ENCODE data around the gene DALRD3.

Gene DALRD3

DNA sequence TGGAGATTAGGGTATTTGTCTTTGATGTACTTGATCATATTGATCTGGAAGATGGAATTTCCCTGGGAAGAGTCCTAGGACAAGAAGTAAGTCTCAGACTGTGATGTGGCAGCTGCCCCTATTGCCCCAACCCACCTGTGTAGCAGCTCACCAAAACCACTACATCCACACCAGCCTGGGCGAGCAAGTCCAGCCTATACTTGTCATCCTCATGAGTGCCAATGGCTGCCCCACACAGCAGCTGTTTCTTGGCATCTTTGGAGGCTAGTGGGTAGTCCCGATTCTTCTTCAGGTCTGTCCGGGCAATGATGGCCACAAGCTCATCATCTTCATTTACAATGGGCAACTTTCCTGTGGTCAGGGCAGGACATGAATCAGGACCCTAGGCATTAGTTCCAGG lies 8.2 kb upstream of the DALRD3 start:
- no peak for TF ChIP-seq CTCF (IDR thresholded peaks at IDR 0.05; ENCODE audit: control insufficient read depth, extremely low read depth, insufficient read depth)
- H3K4me3 ChIP-seq (ENCODE audit: low read depth, low read length) = no peak overlapping the region
- DNase-seq (ENCODE audit: low read depth) = no peak

GRCh38 chr3:49025793-49026520 lies 7.6 kb upstream of the DALRD3 start:
- no peak for DNase-seq (ENCODE audit: low read depth)
- H3K4me3 ChIP-seq (ENCODE audit: low read depth, low read length) = no peak overlapping the region

DNA sequence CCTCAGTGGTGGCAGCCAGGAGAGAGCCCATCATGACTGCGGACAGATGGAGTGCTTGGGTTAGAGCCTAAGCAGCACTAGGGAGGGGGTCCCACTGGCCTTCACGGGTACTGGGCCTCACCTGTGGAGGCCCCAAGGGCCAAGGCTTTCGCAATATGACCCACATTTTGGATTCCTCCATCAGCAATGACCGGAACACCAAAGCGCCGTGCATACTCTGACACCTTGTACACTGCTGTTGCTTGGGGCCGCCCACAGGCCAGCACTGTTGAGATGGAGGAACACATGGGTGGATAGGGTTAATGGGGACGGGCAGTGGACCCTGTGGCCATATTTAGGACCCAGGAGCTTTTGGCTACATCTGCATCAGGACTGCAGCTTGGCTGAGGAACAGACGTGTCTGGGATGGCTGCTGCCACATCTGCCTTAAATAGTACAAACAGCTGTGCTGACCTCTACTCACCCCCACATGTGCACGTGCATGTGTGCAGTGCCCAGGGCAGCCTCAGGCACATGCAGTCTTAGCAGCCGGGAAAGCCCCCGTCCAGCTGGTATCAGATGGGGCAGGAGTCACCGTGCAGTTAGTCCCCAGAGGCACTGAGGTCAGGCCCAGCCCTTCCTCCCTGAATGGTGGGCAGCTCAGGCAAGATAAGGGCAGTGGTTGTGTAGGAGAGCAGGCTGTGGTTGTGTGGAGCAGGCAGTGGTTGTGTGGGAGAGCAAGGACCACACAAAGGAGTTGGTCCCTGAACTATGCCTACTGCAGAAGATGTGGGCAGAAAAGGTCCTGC lies 6.8 kb upstream of the DALRD3 start:
- TF ChIP-seq CTCF (IDR thresholded peaks at IDR 0.05; ENCODE audit: control insufficient read depth, extremely low read depth, insufficient read depth) = no peak
- H3K4me3 ChIP-seq (ENCODE audit: low read depth, low read length) = no peak overlapping the region
- DNase-seq (ENCODE audit: low read depth) = no peak

More at GRCh38 chr3:49025793-49026520, 7.6 kb upstream of the DALRD3 start:
- no peak for TF ChIP-seq CTCF (IDR thresholded peaks at IDR 0.05; ENCODE audit: control insufficient read depth, extremely low read depth, insufficient read depth)

DNA sequence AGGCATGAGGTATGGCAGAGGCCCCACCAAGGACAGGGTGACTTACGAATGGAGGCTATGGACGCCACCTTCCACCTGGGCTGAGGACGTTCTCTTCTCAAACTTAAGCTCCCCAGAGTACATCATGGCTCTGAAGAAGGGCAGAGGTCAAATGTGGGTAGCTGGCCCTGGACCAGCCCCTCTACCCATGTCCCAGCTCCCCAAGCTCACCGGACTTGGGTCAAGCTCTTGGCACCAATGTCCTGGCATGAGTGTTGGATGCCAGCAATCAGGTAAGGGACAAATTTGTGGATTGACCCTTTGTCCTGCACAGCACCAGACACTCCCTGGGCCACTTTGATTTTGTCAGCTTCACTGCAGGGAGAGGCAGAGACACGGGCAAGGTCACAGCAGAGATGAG lies 6.1 kb upstream of the DALRD3 start:
- H3K4me3 ChIP-seq (ENCODE audit: low read depth, low read length) = no peak overlapping the region
- no peak for TF ChIP-seq CTCF (IDR thresholded peaks at IDR 0.05; ENCODE audit: control insufficient read depth, extremely low read depth, insufficient read depth)
- no peak for DNase-seq (ENCODE audit: low read depth)

DNA sequence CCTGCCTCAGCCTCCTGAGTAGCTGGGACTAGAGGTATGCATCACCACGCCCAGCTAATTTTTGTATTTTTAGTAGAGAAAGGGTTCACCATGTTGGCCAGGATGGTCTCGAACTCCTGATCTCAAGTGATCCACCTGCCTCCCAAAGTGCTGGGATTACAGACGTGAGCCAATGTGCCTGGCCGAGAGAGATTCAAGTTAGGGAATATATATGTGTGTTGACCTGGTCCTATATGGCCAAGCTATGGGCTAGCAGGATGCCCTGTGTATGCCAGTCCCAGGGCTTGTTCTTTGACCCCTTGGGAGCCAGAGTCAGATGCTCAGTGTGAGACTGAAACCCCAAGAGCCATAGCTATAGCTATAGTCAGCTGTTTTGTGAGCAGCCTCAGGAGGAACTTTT lies 5.4 kb upstream of the DALRD3 start:
- DNase-seq (ENCODE audit: low read depth) = no peak
- H3K4me3 ChIP-seq (ENCODE audit: low read depth, low read length) = no peak overlapping the region

GRCh38 chr3:49022688-49023171 lies 4.3 kb upstream of the DALRD3 start:
- peak overlapping the region; percentile 92 for H3K4me3 ChIP-seq (ENCODE audit: low read depth, low read length)
- DNase-seq (ENCODE audit: low read depth) = no peak
- no peak for TF ChIP-seq CTCF (IDR thresholded peaks at IDR 0.05; ENCODE audit: control insufficient read depth, extremely low read depth, insufficient read depth)

More for the DNA sequence above, 5.4 kb upstream of the DALRD3 start:
- TF ChIP-seq CTCF (IDR thresholded peaks at IDR 0.05; ENCODE audit: control insufficient read depth, extremely low read depth, insufficient read depth) = no peak

Measured in LNCaP clone FGC (cell line).